ENCODE data around the gene ZNF143.
"Not testable (repeated sequence)": the region's sequence is repeated elsewhere in the genome, so short reads cannot be mapped to it uniquely, and the experiment has no call there.

ZNF143 gene

GRCh38 chr11:9498457-9499078, 37.8 kb downstream of the ZNF143 start:
- no peak for DNase-seq

- no peak for DNase-seq
Measured at GRCh38 chr11:9506489-9507276, 45.9 kb downstream of the ZNF143 start.

DNA sequence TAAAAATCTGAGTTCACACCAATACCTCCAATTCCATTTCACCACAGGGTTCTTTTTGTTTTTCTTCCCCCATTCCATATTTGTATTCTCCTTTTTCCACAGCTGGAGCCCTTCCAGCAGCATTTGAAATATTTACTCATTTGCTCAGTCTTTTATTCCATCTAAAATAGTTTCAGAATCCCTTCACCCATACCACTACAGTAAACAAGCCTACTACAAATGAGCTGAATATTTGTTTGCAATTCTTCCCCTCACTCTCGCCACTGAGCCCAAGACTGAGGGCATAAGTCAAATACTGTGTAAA, 46.4 kb downstream of the ZNF143 start:
- DNase-seq, result no peak

DNA sequence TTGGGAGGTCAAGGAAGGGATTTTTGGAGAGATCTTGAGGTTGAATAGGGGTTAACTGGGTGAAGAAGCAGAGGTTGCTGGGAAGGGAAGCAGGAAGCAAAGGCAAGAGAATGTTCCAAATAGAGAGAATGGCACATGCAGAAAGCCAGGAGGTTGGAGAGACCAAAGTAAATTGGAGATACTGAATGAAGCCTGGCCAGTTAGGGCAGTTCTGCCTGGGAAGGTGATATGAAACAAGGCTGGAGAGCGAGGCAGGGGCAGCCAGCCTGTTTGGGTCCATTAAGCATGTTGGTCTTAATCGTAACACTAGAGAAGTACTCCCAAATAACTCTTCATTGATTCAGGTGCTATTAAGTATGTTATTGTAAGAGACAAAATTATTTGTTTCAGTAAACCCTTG, 48.2 kb downstream of the ZNF143 start:
- no peak for DNase-seq

DNA sequence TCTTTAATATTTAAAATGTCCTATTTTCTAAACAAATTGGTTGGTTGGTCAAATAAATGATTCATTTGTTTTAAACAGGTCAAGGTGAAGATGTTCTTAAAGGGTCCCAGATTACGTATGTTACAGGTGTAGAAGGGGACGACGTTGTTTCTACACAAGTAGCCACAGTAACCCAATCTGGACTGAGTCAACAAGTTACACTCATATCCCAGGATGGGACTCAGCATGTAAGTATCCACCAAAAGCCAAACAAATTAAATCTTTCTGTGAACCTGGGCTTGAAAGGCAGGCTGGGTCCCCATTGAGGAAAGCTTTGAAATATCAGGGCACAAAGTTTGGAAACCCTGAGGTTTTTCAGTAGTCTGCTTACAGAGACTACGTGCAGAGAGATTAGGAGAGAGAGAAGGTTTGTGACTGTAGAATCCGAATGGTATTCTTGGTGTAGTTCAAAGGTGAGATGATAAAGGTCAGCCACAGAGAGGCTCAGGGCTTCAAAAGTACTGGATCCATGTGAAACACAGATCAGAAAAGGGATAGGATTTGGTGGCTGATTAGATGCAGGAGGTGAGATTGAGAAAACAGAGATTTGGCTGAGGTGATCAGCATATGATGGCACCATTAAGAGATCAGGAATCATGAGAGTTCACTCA, 51.7 kb downstream of the ZNF143 start:
- DNase-seq, result no peak

- not testable (repeated sequence) for DNase-seq
Measured at GRCh38 chr11:9514576-9514975, 53.8 kb downstream of the ZNF143 start.

- no peak for DNase-seq
Measured at GRCh38 chr11:9516113-9516512, 55.3 kb downstream of the ZNF143 start.

- DNase-seq, result no peak
Measured at GRCh38 chr11:9518835-9519410, 58.1 kb downstream of the ZNF143 start.

GRCh38 chr11:9524001-9524400, 63.2 kb downstream of the ZNF143 start:
- DNase-seq, result no peak

DNA sequence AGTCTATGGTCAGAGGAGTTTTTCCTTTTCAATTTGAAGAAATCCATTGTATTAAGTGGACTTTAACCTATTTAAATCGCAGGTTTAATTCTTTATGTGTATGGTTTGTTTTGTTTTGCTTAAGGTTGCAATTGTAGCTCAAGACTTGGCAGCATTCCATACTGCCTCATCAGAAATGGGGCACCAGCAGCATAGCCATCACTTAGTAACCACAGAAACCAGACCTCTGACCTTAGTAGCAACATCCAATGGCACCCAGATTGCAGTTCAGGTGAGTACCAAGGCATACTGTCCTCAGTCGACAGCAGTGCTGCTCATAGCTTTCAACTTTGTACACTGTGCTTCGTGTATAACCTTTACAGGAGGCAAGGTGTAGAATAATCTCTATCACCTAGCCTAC, 64.3 kb downstream of the ZNF143 start:
- DNase-seq, result no peak

- no peak for DNase-seq
Measured at GRCh38 chr11:9527481-9528135, 66.8 kb downstream of the ZNF143 start.

DNA sequence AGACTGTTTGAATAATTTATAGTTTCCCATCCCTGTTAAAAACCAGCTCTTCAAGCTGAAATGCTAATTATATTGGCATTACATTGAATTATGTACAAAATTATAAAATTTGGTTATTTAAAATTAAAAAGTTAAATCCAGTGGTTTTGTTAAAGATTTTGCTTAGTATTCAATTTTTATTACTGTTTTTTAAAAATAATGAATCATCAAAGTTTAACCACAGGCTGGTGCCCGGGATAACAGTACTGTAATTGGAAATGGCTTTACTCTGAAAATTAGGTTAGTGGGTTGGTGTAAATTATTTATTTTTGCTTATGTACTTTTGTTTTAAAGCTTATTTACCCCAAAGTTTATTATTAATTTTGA, 67.3 kb downstream of the ZNF143 start:
- DNase-seq, result no peak

GRCh38 chr11:9528573-9529333, 67.9 kb downstream of the ZNF143 start:
- DNase-seq, result no peak

DNA sequence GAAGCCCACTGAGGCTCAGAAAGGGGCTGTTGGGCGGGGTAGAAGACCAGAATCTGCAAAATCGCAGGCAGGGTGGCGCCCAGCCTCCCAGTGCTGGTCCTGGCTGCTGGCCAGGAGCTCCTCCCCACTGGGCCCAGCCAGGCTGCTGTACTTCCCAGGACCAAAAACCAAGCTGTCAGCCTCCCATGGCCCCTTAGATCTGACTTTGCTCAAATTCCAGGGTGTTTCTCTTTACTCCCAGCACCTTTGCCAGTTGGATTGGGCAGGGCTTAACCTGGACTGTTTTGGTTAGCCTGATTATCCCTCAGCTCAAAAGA, 68.5 kb downstream of the ZNF143 start:
- no peak for DNase-seq

- no peak for DNase-seq
Measured at GRCh38 chr11:9530020-9530621, 69.3 kb downstream of the ZNF143 start.

GRCh38 chr11:9530901-9531625, 70.3 kb downstream of the ZNF143 start:
- DNase-seq, result no peak

DNA sequence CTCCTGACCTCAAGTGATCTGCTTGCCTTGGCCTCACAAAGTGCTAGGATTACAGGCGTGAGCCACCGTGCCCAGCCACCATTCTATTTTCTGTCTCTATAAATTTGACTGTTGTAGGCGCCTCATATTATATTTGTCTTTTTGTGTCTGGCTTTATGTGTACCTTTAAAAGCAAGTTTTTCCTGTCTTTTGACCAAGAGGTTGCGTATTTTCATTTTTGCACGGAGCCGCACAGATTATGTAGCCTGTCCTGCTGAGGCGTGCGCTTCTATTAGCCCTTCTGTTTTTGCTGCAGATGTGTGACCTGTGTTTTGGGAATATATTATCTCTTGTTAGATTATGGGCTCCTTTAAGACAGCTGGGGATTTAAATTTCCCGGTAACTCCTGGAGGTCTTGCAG, 72.2 kb downstream of the ZNF143 start:
- DNase-seq, result no peak

DNA sequence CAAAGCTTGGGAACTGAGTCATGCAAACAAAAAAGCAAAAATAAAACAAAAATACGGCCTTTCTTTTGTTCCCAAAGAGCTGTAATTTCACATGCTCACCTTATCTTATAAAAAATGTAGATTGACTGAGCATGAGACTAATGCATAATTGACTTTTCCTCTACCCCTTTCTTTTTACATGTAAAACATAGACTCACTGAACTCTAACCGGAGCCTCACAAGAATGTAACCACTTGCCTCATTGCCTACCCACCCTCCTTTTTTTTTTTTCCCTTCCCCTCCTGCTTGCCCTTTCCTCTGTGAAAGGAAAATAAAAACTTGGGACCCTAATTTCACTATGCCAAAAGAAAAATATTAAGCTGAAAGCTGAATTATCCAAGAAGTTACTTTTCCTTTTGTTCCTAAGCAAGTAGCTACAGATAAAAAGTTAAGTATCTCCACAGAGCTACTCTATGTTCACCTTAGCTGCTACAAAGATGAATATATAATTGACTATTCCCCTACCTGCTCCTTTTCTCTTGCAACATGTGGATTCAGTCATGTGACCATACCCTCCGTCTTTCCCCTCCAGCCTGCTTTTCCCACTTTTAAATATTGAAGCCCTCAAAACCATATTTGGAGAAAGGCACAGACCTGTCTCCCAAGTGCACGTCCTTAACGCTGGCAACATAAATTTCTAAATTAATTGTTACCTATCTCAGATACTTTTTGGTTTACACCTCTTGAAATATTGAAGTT, 73.1 kb downstream of the ZNF143 start:
- DNase-seq, result no peak

GRCh38 chr11:9535189-9535781, 74.5 kb downstream of the ZNF143 start:
- no peak for DNase-seq

DNA sequence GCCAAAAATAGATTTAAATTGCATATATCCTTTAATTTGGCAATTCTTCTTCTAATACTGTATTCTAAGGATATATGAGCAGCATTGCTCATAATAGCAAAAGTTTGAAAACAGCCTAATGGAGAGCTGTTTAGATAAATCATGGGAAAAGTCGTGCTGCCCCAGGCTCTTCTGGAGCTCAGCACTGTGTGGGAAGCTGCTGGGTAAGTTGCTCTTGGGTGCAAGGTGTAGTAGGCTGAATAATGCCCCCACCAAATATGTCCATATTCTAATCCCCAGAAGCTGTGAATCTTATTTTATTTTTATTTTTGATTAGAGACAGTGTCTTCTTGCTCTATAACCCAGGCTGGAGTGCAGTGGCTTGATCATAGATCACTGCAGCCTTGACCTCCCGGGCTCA, 77.7 kb downstream of the ZNF143 start:
- DNase-seq, result no peak

GRCh38 chr11:9549216-9549615, 88.4 kb downstream of the ZNF143 start:
- not testable (repeated sequence) for DNase-seq
